ENCODE measurements around the gene MEIS3.

DNA sequence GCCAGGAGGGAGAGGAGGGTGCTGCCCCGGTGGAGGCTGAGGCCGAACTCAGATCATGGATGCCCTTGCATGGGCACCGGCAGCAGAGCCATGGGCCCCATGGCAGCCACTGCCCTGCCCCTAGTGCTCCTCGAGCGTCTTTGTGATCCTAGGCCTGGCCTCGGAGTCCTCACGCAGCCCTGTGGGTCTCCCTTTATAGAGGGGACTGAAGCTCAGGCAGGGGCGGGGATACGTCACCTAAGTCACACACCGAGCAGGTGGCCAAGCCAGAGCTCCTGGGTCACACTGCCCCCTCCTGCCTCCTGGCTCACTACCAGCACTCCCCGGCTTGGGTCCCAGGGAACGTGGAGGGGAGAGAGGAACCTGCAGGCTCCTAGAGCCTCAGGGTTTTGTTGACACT lies 41.5 kb downstream of the MEIS3 start:
- no peak for TF ChIP-seq POLR2A (IDR thresholded peaks at IDR 0.05; ENCODE audit: low read length)
- TF ChIP-seq GATA1 (IDR thresholded peaks at IDR 0.05; ENCODE audit: low read depth, low read length), result no peak
